ENCODE data around the gene EID2B. TPM values are rescaled to one million over a fixed set of nuclear protein-coding genes. Genes with fewer than 3 reads are reported as not detected.

Gene EID2B
- total RNA-seq, 2 donors from 2014 or later: 5.6 to 6.2 TPM

DNA sequence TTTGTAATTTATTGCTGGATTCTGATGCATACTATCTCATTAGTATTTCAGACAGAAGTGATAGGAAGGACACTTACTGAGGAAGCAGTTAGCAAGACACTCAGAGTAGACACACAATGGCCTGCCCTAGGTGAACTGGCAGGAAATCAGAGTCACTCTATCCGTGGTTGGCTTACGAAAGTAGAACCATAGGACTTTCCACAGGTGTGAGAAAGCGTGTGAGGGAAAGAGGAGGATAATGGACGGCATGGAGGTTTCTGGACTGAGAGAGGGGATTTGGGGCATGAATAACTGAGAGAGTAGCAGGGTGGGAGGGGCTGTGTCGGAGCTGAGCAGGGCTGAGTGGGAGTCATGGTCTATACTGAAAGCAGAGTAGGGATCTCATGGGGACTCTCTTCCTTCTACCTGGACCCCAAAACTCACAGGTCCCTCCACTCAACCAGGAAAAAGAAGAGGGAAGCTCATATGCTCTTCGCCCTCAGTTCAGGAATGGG lies 26.0 kb upstream of the EID2B start:
- no peaks in the 10 kb centered on the region for H3K4me1 ChIP-seq (ENCODE audit: control insufficient read depth in 1 of 2, low read depth in 2 of 2)
- H3K4me3 ChIP-seq: no peak overlapping the region
- ATAC-seq (ENCODE audit: insufficient number of reproducible peaks, low FRiP score, low read depth): no peak
- no peak for DNase-seq (ENCODE audit: low spot score)
- no peaks in the 10 kb centered on the region for H3K9me3 ChIP-seq
- no peaks in the 10 kb centered on the region for H3K36me3 ChIP-seq
- H3K27ac ChIP-seq: no peak overlapping the region
- no peaks in the 10 kb centered on the region for H3K27me3 ChIP-seq (replicated peaks; ENCODE audit: insufficient read depth)
- TF ChIP-seq, protein P1, sequence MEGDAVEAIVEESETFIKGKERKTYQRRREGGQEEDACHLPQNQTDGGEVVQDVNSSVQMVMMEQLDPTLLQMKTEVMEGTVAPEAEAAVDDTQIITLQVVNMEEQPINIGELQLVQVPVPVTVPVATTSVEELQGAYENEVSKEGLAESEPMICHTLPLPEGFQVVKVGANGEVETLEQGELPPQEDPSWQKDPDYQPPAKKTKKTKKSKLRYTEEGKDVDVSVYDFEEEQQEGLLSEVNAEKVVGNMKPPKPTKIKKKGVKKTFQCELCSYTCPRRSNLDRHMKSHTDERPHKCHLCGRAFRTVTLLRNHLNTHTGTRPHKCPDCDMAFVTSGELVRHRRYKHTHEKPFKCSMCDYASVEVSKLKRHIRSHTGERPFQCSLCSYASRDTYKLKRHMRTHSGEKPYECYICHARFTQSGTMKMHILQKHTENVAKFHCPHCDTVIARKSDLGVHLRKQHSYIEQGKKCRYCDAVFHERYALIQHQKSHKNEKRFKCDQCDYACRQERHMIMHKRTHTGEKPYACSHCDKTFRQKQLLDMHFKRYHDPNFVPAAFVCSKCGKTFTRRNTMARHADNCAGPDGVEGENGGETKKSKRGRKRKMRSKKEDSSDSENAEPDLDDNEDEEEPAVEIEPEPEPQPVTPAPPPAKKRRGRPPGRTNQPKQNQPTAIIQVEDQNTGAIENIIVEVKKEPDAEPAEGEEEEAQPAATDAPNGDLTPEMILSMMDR (IDR thresholded peaks at IDR 0.05): no peak

DNA sequence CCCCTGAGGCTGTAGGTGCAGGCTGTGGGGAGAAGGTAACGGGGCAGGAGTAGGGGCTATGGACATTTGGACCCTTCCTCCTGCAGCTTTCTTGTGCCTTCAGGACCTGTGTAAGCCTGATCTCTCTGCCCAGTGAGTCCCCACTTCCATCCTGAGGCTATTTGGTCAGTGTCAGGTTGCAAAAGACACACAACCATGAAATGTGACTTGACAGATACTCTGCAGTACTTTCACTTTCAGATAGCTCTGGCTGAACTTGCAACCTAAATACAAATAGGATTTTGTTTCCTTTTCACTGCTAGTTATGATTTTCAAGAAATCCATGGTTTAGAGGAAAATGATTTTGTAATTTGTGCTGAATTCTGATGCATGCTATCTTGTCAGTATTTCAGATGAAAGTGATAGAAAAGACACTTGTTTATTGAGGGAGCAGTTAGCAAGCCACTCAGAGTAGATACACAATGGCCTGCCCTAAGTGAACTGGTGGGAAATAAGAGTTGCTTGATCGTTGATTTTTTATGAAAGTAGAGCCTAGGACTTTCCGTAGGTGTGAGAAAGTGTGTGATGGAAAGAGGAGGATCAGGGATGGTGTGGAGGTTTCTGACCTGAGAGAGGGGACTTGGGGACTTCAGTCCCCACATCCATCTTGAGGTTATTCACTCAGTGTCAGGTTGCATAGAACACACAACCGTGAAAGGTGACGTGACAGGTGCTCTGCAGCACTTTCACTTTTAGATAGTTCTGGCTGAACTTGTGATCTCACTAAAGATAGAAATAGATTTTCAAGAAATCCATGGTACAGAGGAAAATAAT lies 25.4 kb upstream of the EID2B start:
- Histone ChIP-seq H3K4me1 (ENCODE audit: control insufficient read depth in 1 of 2, low read depth in 2 of 2) (no peaks in the 10 kb centered on the region), H3K27ac (no peak overlapping the region), H3K4me3 (no peak overlapping the region), H3K36me3 (no peaks in the 10 kb centered on the region), H3K27me3 (replicated peaks; ENCODE audit: insufficient read depth) (no peaks in the 10 kb centered on the region), H3K9me3 (no peaks in the 10 kb centered on the region)
- DNase-seq (ENCODE audit: low spot score) (no peak), ATAC-seq (ENCODE audit: insufficient number of reproducible peaks, low FRiP score, low read depth) (no peak)
- TF ChIP-seq, protein P1 (IDR thresholded peaks at IDR 0.05): no peak

DNA sequence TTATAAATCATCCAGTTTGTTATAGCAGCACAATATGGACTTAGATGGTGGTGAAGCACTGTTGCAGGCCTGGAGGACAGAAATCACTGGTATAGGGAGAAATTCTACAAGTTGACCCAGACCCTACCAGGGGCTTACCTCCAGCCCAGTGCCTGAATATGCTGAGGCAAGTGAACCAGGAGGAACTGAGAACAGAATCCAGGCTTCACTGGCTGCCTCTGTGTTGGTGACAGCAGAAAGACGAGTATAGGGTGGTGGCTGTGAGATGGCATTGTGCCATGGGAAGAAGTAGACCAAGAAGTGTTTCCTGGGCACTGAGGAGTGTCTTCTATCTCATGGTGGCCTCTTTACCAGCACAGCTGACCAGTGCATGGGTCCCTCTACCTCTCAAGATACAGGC lies 23.2 kb upstream of the EID2B start:
- DNase-seq (ENCODE audit: low spot score) (no peak), ATAC-seq (ENCODE audit: insufficient number of reproducible peaks, low FRiP score, low read depth) (no peak)
- Histone ChIP-seq H3K4me1 (ENCODE audit: control insufficient read depth in 1 of 2, low read depth in 2 of 2) (no peaks in the 10 kb centered on the region), H3K4me3 (no peak overlapping the region), H3K27me3 (replicated peaks; ENCODE audit: insufficient read depth) (no peaks in the 10 kb centered on the region), H3K27ac (no peak overlapping the region), H3K9me3 (no peaks in the 10 kb centered on the region), H3K36me3 (no peaks in the 10 kb centered on the region)
- TF ChIP-seq, protein P1 (IDR thresholded peaks at IDR 0.05): no peak

DNA sequence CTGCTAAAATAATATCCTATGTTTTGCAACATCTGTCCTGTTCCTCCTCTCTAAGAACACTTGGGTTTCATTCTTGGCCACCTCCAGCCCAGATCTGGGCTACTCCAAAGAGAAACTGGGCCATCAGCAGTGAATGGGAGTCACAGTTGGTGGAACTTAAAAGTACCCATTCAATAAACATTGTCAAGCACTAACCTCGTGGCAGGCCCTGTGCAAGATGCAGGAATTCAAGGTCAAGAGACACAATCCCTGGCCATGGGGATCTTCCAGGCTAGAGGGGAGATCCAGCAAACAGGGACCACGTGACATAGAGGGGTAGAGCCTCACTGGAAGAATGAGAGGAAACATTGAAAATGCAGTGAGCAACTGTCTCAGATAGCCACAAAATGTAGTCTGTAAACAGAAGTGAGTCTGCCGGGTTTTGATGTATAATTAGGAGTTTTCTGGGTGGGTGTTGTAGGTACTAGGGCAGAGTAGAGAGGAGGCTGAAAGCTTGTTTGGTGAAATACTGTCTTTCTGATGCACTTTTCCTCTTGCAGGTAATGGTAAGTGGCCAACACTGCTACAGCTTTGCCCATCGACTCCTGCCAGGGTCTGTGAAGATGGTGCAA lies 22.2 kb upstream of the EID2B start:
- Histone ChIP-seq H3K27me3 (replicated peaks; ENCODE audit: insufficient read depth) (no peaks in the 10 kb centered on the region), H3K9me3 (no peaks in the 10 kb centered on the region), H3K36me3 (no peaks in the 10 kb centered on the region), H3K4me3 (no peak overlapping the region), H3K4me1 (ENCODE audit: control insufficient read depth in 1 of 2, low read depth in 2 of 2) (no peaks in the 10 kb centered on the region), H3K27ac (no peak overlapping the region)
- DNase-seq (ENCODE audit: low spot score) (no peak), ATAC-seq (ENCODE audit: insufficient number of reproducible peaks, low FRiP score, low read depth) (no peak)
- TF ChIP-seq, protein P1 (IDR thresholded peaks at IDR 0.05): no peak

DNA sequence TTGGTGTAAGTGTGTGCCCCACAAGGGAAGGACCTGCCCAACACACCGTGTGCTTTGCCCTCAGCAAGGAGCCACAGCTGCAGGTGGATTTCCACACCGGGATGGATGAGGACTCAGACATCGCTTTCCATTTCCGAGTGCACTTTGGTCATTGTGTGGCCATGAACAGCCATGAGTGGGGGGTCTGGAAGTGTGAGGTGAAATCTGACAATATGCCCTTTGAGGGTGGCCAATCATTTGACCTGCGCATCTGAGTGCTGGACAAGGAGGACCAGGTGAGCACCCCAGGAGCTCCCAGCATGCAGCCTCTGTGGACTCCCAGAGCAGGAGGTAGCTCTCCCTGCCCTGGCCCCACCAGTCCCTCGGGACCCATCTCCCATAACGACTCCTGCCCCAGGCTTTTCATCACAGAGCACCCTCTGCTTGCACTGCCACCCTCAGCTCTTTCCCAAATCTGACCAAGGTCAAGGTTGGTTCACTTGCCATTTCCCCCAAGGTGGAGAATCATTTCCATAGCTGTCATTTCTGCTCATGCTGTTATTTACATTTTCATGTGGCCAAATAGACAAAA lies 20.5 kb upstream of the EID2B start:
- Histone ChIP-seq H3K4me3 (no peak overlapping the region), H3K27me3 (replicated peaks; ENCODE audit: insufficient read depth) (no peaks in the 10 kb centered on the region), H3K9me3 (no peaks in the 10 kb centered on the region), H3K36me3 (no peaks in the 10 kb centered on the region), H3K4me1 (ENCODE audit: control insufficient read depth in 1 of 2, low read depth in 2 of 2) (no peaks in the 10 kb centered on the region), H3K27ac (no peak overlapping the region)
- DNase-seq (ENCODE audit: low spot score): no peak
- TF ChIP-seq, protein P1 (IDR thresholded peaks at IDR 0.05): no peak
- no peak for ATAC-seq (ENCODE audit: insufficient number of reproducible peaks, low FRiP score, low read depth)

Data from thoracic aorta (tissue), 2 donors.